ENCODE measurements around the gene ZKSCAN4. TPM values are rescaled to one million over a fixed set of nuclear protein-coding genes. Genes with fewer than 3 reads are reported as not detected.

Gene ZKSCAN4
- total and polyA plus RNA-seq, 2 donors (not counting 1 experiment from before 2014, with no cell fraction given) = 3.0 to 12.1 TPM

DNA sequence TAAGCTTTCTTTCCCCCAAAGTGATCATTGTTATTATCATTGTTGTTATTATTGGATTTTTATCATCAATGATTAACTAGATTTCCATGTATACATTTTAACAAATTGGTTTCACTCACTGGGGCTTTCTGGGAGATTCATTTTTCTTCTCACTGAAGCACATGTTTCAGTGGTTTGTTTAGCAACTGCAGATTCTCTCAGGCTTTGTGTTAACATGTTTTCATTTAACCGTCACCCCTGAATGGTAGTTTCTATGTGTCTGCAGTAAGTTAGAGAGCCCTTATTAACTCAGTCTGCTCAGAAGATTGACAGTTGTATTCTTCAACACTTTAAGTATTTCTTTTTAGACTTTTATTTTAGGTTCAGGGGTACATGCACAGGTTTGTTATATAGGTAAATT, 12.4 kb downstream of the ZKSCAN4 start:
- H3K9me3 ChIP-seq (ENCODE audit: control extremely low read depth in 1 of 3, control insufficient read depth in 2 of 3, insufficient read depth in 1 of 3, low read length in 2 of 3) = no peaks in the 10 kb centered on the region
- no peak for ATAC-seq (ENCODE audit: low read depth)
- ChIA-PET CTCF (no interaction called here), POLR2A (no interaction called here)
- no peak for DNase-seq
- no CpG with 5 or more reads among the region's 1 CpG for whole genome bisulfite sequencing (ENCODE audit: insufficient coverage)
- no peak for TF ChIP-seq EZH2 (IDR thresholded peaks at IDR 0.05; ENCODE audit: borderline replicate concordance, insufficient read depth, low read depth, low read length, poor library complexity, severe bottlenecking)
- TF ChIP-seq, protein P1, sequence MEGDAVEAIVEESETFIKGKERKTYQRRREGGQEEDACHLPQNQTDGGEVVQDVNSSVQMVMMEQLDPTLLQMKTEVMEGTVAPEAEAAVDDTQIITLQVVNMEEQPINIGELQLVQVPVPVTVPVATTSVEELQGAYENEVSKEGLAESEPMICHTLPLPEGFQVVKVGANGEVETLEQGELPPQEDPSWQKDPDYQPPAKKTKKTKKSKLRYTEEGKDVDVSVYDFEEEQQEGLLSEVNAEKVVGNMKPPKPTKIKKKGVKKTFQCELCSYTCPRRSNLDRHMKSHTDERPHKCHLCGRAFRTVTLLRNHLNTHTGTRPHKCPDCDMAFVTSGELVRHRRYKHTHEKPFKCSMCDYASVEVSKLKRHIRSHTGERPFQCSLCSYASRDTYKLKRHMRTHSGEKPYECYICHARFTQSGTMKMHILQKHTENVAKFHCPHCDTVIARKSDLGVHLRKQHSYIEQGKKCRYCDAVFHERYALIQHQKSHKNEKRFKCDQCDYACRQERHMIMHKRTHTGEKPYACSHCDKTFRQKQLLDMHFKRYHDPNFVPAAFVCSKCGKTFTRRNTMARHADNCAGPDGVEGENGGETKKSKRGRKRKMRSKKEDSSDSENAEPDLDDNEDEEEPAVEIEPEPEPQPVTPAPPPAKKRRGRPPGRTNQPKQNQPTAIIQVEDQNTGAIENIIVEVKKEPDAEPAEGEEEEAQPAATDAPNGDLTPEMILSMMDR (IDR thresholded peaks at IDR 0.05) = no peak
- intact Hi-C loops (cut with micrococcal nuclease) = loop anchor here (5.0 kb wide), 1 partner anchor 43 kb away; the partner anchor contains the start of gene PGBD1
- no peak overlapping the region for H3K27ac Mint-ChIP-seq
- H4K20me1 ChIP-seq (ENCODE audit: control insufficient read depth, insufficient read depth, low read length, poor library complexity, severe bottlenecking) = no peaks in the 10 kb centered on the region
- H3K79me2 ChIP-seq (ENCODE audit: control insufficient read depth, insufficient read depth, low read length) = no peaks in the 10 kb centered on the region
- H3K4me2 ChIP-seq (replicated peaks; ENCODE audit: low read depth, low read length, poor library complexity, severe bottlenecking) = no peak overlapping the region
- H3K9ac ChIP-seq (ENCODE audit: low read length) = no peak overlapping the region
- H3K4me3 ChIP-seq (ENCODE audit: control extremely low read depth in 1 of 5, extremely low read depth in 1 of 5, insufficient read depth in 1 of 5, low read depth in 2 of 5, low read length in 4 of 5) = no peak overlapping the region
- H3K4me1 ChIP-seq (ENCODE audit: control insufficient read depth in 2 of 2, insufficient read depth in 2 of 2, low read length in 2 of 2) = no peaks in the 10 kb centered on the region
- no peaks in the 10 kb centered on the region for H3K4me1 Mint-ChIP-seq
- H3K27me3 ChIP-seq (replicated peaks in 1 of 4; ENCODE audit: control extremely low read depth in 1 of 4, control insufficient read depth in 3 of 4, insufficient read depth in 4 of 4, low read length in 3 of 4) = no peaks in the 10 kb centered on the region
- no peaks in the 10 kb centered on the region for H3K27me3 Mint-ChIP-seq
- peaks cover 0 to 5% of the 10 kb centered on the region in 2 experiments for H3K36me3 ChIP-seq (replicated peaks in 1 of 2; ENCODE audit: control extremely low read depth in 1 of 2, control insufficient read depth in 1 of 2, extremely low read depth in 1 of 2, insufficient read depth in 2 of 2, low read length in 1 of 2)
- H3K9me3 Mint-ChIP-seq (ENCODE audit: insufficient read depth) = no peaks in the 10 kb centered on the region
- no peak overlapping the region for H3K4me3 Mint-ChIP-seq
- H3K27ac ChIP-seq (ENCODE audit: low read length in 2 of 2) = no peak overlapping the region
- no peak overlapping the region for H2AFZ ChIP-seq (ENCODE audit: insufficient read depth, low read depth, low read length, poor library complexity, severe bottlenecking)

DNA sequence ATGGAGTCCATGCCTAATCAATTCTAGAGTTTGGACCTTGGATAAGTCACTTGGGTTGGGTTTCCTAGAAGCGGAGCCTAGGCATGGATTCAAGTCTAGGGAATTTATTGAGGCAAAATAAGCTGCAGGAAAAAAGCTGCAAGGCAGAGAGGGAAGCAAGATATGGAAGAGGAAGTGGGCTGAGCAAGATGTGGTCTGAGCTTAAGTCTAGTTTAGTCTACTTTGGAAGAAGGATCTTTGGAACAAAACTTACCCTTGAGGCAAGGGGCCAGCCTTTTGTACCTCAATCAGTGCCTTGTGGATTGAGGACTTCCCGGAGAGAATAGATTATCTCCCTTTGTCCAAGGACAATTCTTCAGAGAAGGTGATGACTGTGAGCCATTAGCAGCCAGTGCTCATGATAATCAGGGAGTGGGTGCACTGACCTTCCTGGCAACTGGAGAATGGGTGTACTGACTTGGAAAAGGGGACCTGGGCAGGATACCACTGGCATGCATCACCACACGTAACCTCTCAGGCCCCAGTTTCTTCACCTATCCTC, 16.1 kb downstream of the ZKSCAN4 start:
- ATAC-seq (ENCODE audit: low read depth) (no peak), DNase-seq (no peak)
- no peak for TF ChIP-seq EZH2 (IDR thresholded peaks at IDR 0.05; ENCODE audit: borderline replicate concordance, insufficient read depth, low read depth, low read length, poor library complexity, severe bottlenecking)
- TF ChIP-seq, protein P1 (IDR thresholded peaks at IDR 0.05) = no peak
- no peak overlapping the region for H3K27ac Mint-ChIP-seq
- H3K4me2 ChIP-seq (replicated peaks; ENCODE audit: low read depth, low read length, poor library complexity, severe bottlenecking) = no peak overlapping the region
- ChIA-PET POLR2A (no interaction called here), CTCF (interaction anchor here (0.7 to 1.4 kb wide), 2 partner anchors 9 to 13 kb away, joined by 3 to 5 read pairs; no protein-coding TSS in a partner anchor)
- H3K9me3 Mint-ChIP-seq (ENCODE audit: insufficient read depth) = no peaks in the 10 kb centered on the region
- no peaks in the 10 kb centered on the region for H3K27me3 ChIP-seq (replicated peaks in 1 of 4; ENCODE audit: control extremely low read depth in 1 of 4, control insufficient read depth in 3 of 4, insufficient read depth in 4 of 4, low read length in 3 of 4)
- H4K20me1 ChIP-seq (ENCODE audit: control insufficient read depth, insufficient read depth, low read length, poor library complexity, severe bottlenecking) = no peaks in the 10 kb centered on the region
- 100% methylated on average over 2 of the region's 3 CpGs for WGBS (ENCODE audit: insufficient coverage)
- H3K4me1 ChIP-seq (ENCODE audit: control insufficient read depth in 2 of 2, insufficient read depth in 2 of 2, low read length in 2 of 2) = no peaks in the 10 kb centered on the region
- no peak overlapping the region for H3K4me3 Mint-ChIP-seq
- H3K9ac ChIP-seq (ENCODE audit: low read length) = no peak overlapping the region
- H3K4me3 ChIP-seq (ENCODE audit: control extremely low read depth in 1 of 5, extremely low read depth in 1 of 5, insufficient read depth in 1 of 5, low read depth in 2 of 5, low read length in 4 of 5) = no peak overlapping the region
- H3K27ac ChIP-seq (ENCODE audit: low read length in 2 of 2) = no peak overlapping the region
- no peaks in the 10 kb centered on the region for H3K4me1 Mint-ChIP-seq
- H3K9me3 ChIP-seq (ENCODE audit: control extremely low read depth in 1 of 3, control insufficient read depth in 2 of 3, insufficient read depth in 1 of 3, low read length in 2 of 3) = no peaks in the 10 kb centered on the region
- H3K36me3 ChIP-seq (replicated peaks in 1 of 2; ENCODE audit: control extremely low read depth in 1 of 2, control insufficient read depth in 1 of 2, extremely low read depth in 1 of 2, insufficient read depth in 2 of 2, low read length in 1 of 2) = peaks cover 6 to 17% of the 10 kb centered on the region in 2 experiments
- no peaks in the 10 kb centered on the region for H3K27me3 Mint-ChIP-seq
- intact Hi-C loops (cut with micrococcal nuclease) = loop anchor here (5.0 kb wide), 1 partner anchor 46 kb away; the partner anchor contains the start of gene PGBD1
- H3K79me2 ChIP-seq (ENCODE audit: control insufficient read depth, insufficient read depth, low read length) = no peaks in the 10 kb centered on the region
- no peak overlapping the region for H2AFZ ChIP-seq (ENCODE audit: insufficient read depth, low read depth, low read length, poor library complexity, severe bottlenecking)
